Trophoblast cell (in vitro differentiated cells and primary cell): ENCODE results near the gene MYRF.

Experiments
- DNase-seq, 2 donors: peaks; one replicate each; pipeline ENCODE4 v3.0.0-alpha.2; 2016
- H2AFZ ChIP-seq: 2 replicates; pipeline ENCODE4 v1.6.1; 2013; ENCODE audit warnings: low read length, moderate library complexity, mild to moderate bottlenecking; ENCODE audit not compliant: insufficient read depth, poor library complexity
- H2AK5ac ChIP-seq: 2 replicates; pipeline ENCODE4 v1.6.1; 2013; ENCODE audit warnings: mild to moderate bottlenecking, low read length
- H2BK120ac ChIP-seq: 2 replicates; pipeline ENCODE4 v1.6.1; 2013; ENCODE audit warnings: low read length, mild to moderate bottlenecking, moderate library complexity; ENCODE audit not compliant: insufficient read depth, poor library complexity
- H2BK12ac ChIP-seq: 2 replicates; pipeline ENCODE4 v1.6.1; 2013; ENCODE audit warnings: mild to moderate bottlenecking, low read length, moderate library complexity
- H2BK5ac ChIP-seq: 2 replicates; pipeline ENCODE4 v1.6.1; 2013; ENCODE audit warnings: low read length, low read depth, moderate library complexity, mild to moderate bottlenecking; ENCODE audit not compliant: poor library complexity
- H3K14ac ChIP-seq: 2 replicates; pipeline ENCODE4 v1.6.1; 2013; ENCODE audit warnings: mild to moderate bottlenecking, low read length
- H3K18ac ChIP-seq: 2 replicates; pipeline ENCODE4 v1.6.1; 2013; ENCODE audit warnings: mild to moderate bottlenecking, low read length
- H3K23ac ChIP-seq: 2 replicates; pipeline ENCODE4 v1.6.1; 2013; ENCODE audit warnings: low read length
- H3K27ac ChIP-seq: 2 replicates; pipeline ENCODE4 v1.5.1; 2013; ENCODE audit warnings: low read depth, mild to moderate bottlenecking, inconsistent platforms, low read length, moderate library complexity
- H3K27me3 ChIP-seq: 2 replicates; pipeline ENCODE4 v1.6.1; 2013; ENCODE audit warnings: inconsistent platforms, mild to moderate bottlenecking, low read length, moderate library complexity; ENCODE audit not compliant: insufficient read depth
- H3K36me3 ChIP-seq, 2 experiments: 1 replicate in 1 of 2; 2 replicates in 1 of 2; pipeline ENCODE4 v1.6.1; 2013; ENCODE audit warnings: low read length in 2 of 2, mild to moderate bottlenecking in 2 of 2, moderate library complexity in 1 of 2; ENCODE audit not compliant: insufficient read depth in 2 of 2, control insufficient read depth in 1 of 2
- H3K4ac ChIP-seq: 2 replicates; pipeline ENCODE4 v1.6.1; 2013; ENCODE audit warnings: low read depth, mild to moderate bottlenecking, low read length, moderate library complexity
- H3K4me1 ChIP-seq, 2 experiments: 1 replicate in 1 of 2; 2 replicates in 1 of 2; pipeline ENCODE4 v1.6.1; 2013; ENCODE audit warnings: low read length in 2 of 2, mild to moderate bottlenecking in 2 of 2, moderate library complexity in 1 of 2; ENCODE audit not compliant: insufficient read depth in 2 of 2, control insufficient read depth in 1 of 2
- H3K4me2 ChIP-seq: 2 replicates; pipeline ENCODE4 v1.6.1; 2013; ENCODE audit warnings: inconsistent platforms, mild to moderate bottlenecking, low read length, moderate library complexity
- H3K4me3 ChIP-seq: 2 replicates; pipeline ENCODE4 v1.5.1; 2013; ENCODE audit warnings: mild to moderate bottlenecking, low read depth, low read length, inconsistent platforms
- H3K79me1 ChIP-seq: one replicate; pipeline ENCODE4 v1.6.1; 2013; ENCODE audit warnings: low read length
- H3K79me2 ChIP-seq: 2 replicates; pipeline ENCODE4 v1.6.1; 2013; ENCODE audit warnings: low read length, mild to moderate bottlenecking; ENCODE audit not compliant: control insufficient read depth, insufficient read depth, poor library complexity
- H3K9ac ChIP-seq: 2 replicates; pipeline ENCODE4 v1.6.1; 2013; ENCODE audit warnings: mild to moderate bottlenecking, low read length
- H3K9me3 ChIP-seq: 2 replicates; pipeline ENCODE4 v1.6.1; 2013; ENCODE audit warnings: low read depth, mild to moderate bottlenecking, control low read depth, inconsistent platforms, low read length; ENCODE audit not compliant: insufficient read depth
- H4K12ac ChIP-seq: 2 replicates; pipeline ENCODE4 v1.6.1; 2013; ENCODE audit warnings: low read depth, mild to moderate bottlenecking, low read length, moderate library complexity
- H4K8ac ChIP-seq: 2 replicates; pipeline ENCODE4 v1.6.1; 2013; ENCODE audit warnings: low read depth, mild to moderate bottlenecking, low read length, moderate library complexity
- H4K91ac ChIP-seq: one replicate; pipeline ENCODE4 v1.6.1; 2013; ENCODE audit warnings: low read depth, mild to moderate bottlenecking, low read length, moderate library complexity
- WGBS: extraction: QIAGEN DNeasy Blood & Tissue Kit; methylation state at CpG from one replicate; pipeline ENCODE4 v1.1.7; 2013; ENCODE audit warnings: missing lambda C conversion rate; ENCODE audit not compliant: insufficient read length, insufficient coverage; ENCODE audit errors: extremely low coverage; 5-methylcytosine and 5-hydroxymethylcytosine counted together

Gene MYRF

DNA sequence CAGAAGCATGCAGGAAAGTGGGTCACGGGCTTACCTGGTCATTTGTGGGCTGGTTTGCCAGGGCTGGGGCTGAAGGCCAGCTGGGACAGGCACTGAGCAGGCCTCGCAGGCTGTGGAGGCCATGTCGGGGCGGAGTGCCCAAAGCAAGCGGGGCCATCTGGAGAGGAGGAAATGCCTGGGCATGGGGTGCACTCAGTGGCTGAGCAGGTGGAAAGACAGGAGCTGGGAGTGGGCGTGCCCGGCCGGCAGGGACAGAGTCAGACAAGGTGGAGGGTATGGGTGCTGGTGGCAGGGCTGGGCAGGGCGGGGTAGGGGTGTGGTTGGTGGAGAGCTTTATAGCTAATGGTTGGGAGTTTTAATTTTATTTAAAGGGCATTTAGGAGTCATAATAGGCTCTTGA, 44.9 kb upstream of the MYRF start:
- Histone ChIP-seq H3K79me1 (no peaks in the 10 kb centered on the region), H3K9ac (no peak overlapping the region), H3K23ac (no peak overlapping the region), H3K18ac (no peak overlapping the region), H3K14ac (no peak overlapping the region), H3K27me3 (no peaks in the 10 kb centered on the region), H3K4me2 (no peak overlapping the region), H2BK5ac (no peak overlapping the region), H3K4me3 (peak overlapping the region; percentile 26), H3K9me3 (peaks cover 3% of the 10 kb centered on the region), H2AK5ac (no peak overlapping the region), H2BK12ac (no peak overlapping the region), H2AFZ (no peak overlapping the region), H3K4me1 (no peaks in the 10 kb centered on the region), H4K91ac (no peak overlapping the region), H3K4ac (no peak overlapping the region), H4K8ac (no peak overlapping the region), H3K79me2 (no peaks in the 10 kb centered on the region), H2BK120ac (no peak overlapping the region), H3K27ac (no peak overlapping the region), H3K36me3 (no peaks in the 10 kb centered on the region), H4K12ac (no peak overlapping the region)
- no peak for DNase-seq
- WGBS: no CpG with 5 or more reads among the region's 9 CpGs

DNA sequence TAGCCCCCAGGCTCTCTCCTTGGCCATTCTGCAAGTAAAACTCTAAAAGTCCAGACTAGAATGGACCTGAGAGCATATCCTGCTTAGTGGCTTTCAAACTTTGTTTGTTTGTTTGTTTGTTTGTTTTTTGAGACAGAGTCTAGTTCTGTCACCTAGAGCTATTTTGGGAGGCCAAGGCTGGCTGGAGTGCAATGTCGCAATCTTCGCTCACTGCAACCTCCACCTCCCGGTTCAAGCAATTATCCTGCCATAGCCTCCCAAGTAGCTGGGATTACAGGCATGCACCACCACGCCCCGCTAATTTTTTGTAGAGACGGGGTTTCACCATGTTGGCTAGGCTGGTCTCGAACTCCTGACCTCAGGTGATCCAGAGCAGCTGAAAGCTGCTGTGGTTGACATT, 43.3 kb upstream of the MYRF start:
- H2BK5ac ChIP-seq: no peak overlapping the region
- H3K4me2 ChIP-seq: no peak overlapping the region
- H3K23ac ChIP-seq: no peak overlapping the region
- H3K36me3 ChIP-seq: no peaks in the 10 kb centered on the region
- no peak overlapping the region for H4K12ac ChIP-seq
- no peak overlapping the region for H4K8ac ChIP-seq
- no peaks in the 10 kb centered on the region for H3K27me3 ChIP-seq
- H3K18ac ChIP-seq: no peak overlapping the region
- H2BK120ac ChIP-seq: no peak overlapping the region
- no peak overlapping the region for H3K27ac ChIP-seq
- H3K79me2 ChIP-seq: no peaks in the 10 kb centered on the region
- WGBS: no CpG with 5 or more reads among the region's 7 CpGs
- H3K9me3 ChIP-seq: no peaks in the 10 kb centered on the region
- no peak overlapping the region for H3K4me3 ChIP-seq
- no peak overlapping the region for H4K91ac ChIP-seq
- no peak overlapping the region for H2BK12ac ChIP-seq
- H2AFZ ChIP-seq: no peak overlapping the region
- H2AK5ac ChIP-seq: no peak overlapping the region
- H3K4ac ChIP-seq: no peak overlapping the region
- no peak for DNase-seq
- no peaks in the 10 kb centered on the region for H3K4me1 ChIP-seq
- H3K9ac ChIP-seq: no peak overlapping the region
- H3K14ac ChIP-seq: no peak overlapping the region
- no peaks in the 10 kb centered on the region for H3K79me1 ChIP-seq

- DNase-seq: no peak
- Histone ChIP-seq H2BK5ac (no peak overlapping the region), H3K14ac (no peak overlapping the region), H3K36me3 (no peaks in the 10 kb centered on the region), H2AK5ac (no peak overlapping the region), H3K4me2 (no peak overlapping the region), H4K8ac (no peak overlapping the region), H3K27me3 (no peaks in the 10 kb centered on the region), H3K4me1 (no peaks in the 10 kb centered on the region), H4K91ac (no peak overlapping the region), H3K18ac (no peak overlapping the region), H2AFZ (no peak overlapping the region), H2BK12ac (no peak overlapping the region), H3K4me3 (no peak overlapping the region), H2BK120ac (no peak overlapping the region), H3K9ac (no peak overlapping the region), H3K23ac (no peak overlapping the region), H3K27ac (no peak overlapping the region), H3K79me2 (no peaks in the 10 kb centered on the region), H3K9me3 (no peaks in the 10 kb centered on the region), H3K79me1 (no peaks in the 10 kb centered on the region), H3K4ac (no peak overlapping the region), H4K12ac (no peak overlapping the region)
- WGBS: no CpG with 5 or more reads among the region's 7 CpGs
Measured at GRCh38 chr11:61709572-61709971, 42.9 kb upstream of the MYRF start.

GRCh38 chr11:61710019-61710418, 42.4 kb upstream of the MYRF start:
- H3K4me3 ChIP-seq: no peak overlapping the region
- no peaks in the 10 kb centered on the region for H3K79me1 ChIP-seq
- no peak overlapping the region for H4K12ac ChIP-seq
- no peak overlapping the region for H3K27ac ChIP-seq
- no peak overlapping the region for H3K14ac ChIP-seq
- DNase-seq: no peak
- H3K79me2 ChIP-seq: no peaks in the 10 kb centered on the region
- H3K9me3 ChIP-seq: no peaks in the 10 kb centered on the region
- no peak overlapping the region for H2BK5ac ChIP-seq
- no peak overlapping the region for H4K91ac ChIP-seq
- H3K4me2 ChIP-seq: no peak overlapping the region
- H2AFZ ChIP-seq: no peak overlapping the region
- H2BK120ac ChIP-seq: no peak overlapping the region
- no peak overlapping the region for H2AK5ac ChIP-seq
- H3K18ac ChIP-seq: no peak overlapping the region
- H3K27me3 ChIP-seq: no peaks in the 10 kb centered on the region
- no peaks in the 10 kb centered on the region for H3K36me3 ChIP-seq
- no peaks in the 10 kb centered on the region for H3K4me1 ChIP-seq
- no peak overlapping the region for H3K9ac ChIP-seq
- H3K4ac ChIP-seq: no peak overlapping the region
- no peak overlapping the region for H3K23ac ChIP-seq
- no peak overlapping the region for H2BK12ac ChIP-seq
- H4K8ac ChIP-seq: no peak overlapping the region
- WGBS: no CpG with 5 or more reads among the region's 7 CpGs
